Endothelial cell of umbilical vein (primary cell): ENCODE results near the gene CCM2. TPM values are rescaled to one million over a fixed set of nuclear protein-coding genes. Genes with fewer than 3 reads are reported as not detected.

ENCODE experiments used
- BruUV-seq: library from RNA; stranded (reverse); fragments of 400-500 nt; replicated peaks from 2 replicates; lab custom pipeline; 2021; lab: Mats Ljungman, UMichigan
- CTCF ChIA-PET: fragments of 300-600, 350-600 bp; sonication (Branson Sonifier 250); formaldehyde crosslinking; loops from one replicate; lab custom pipeline; 2021; ENCODE audit warnings: antibody characterized with exemption, inconsistent platforms; lab: Charles Lee
- POLR2A ChIA-PET: fragments of 300-600, 350-600 bp; sonication (Branson Sonifier 250); formaldehyde crosslinking; loops from one replicate; lab custom pipeline; 2021; ENCODE audit warnings: antibody characterized with exemption, inconsistent platforms; lab: Charles Lee
- DNase-seq: peaks from one replicate; pipeline ENCODE4 v3.0.0-alpha.2; 2011; ENCODE audit warnings: low read depth, low spot score
- FAIRE-seq: peaks from 2 replicates; lab custom pipeline; 2011; peaks lifted over from hg19 to GRCh38; lab: Jason Lieb, UNC
- H2AFZ ChIP-seq: 2 replicates; pipeline ENCODE4 v1.6.0; 2012; ENCODE audit warnings: low read depth, low read length, control low read depth, inconsistent platforms
- H3K27ac ChIP-seq: 2 replicates; pipeline ENCODE4 v1.5.1; 2011; ENCODE audit warnings: low read depth, mild to moderate bottlenecking, control low read depth, low read length, moderate library complexity; ENCODE audit not compliant: insufficient read depth
- H3K27me3 ChIP-seq, 2 experiments: 2 replicates each; pipeline versions ENCODE4 v1.6.0 to v1.6.1; 2011; ENCODE audit warnings: low read length in 2 of 2, mixed read lengths in 1 of 2; ENCODE audit not compliant: control insufficient read depth in 2 of 2, insufficient read depth in 2 of 2
- H3K36me3 ChIP-seq, 2 experiments: 2 replicates in 1 of 2; 3 replicates in 1 of 2; pipeline ENCODE4 v1.5.1; 2011; ENCODE audit warnings: low read length in 2 of 2, mild to moderate bottlenecking in 1 of 2, moderate library complexity in 1 of 2; ENCODE audit not compliant: control insufficient read depth in 2 of 2, insufficient read depth in 2 of 2; ENCODE audit errors: extremely low read depth in 1 of 2
- H3K4me1 ChIP-seq: 3 replicates; pipeline ENCODE4 v1.5.1; 2011; ENCODE audit warnings: mild to moderate bottlenecking, low read length; ENCODE audit not compliant: control insufficient read depth, insufficient read depth; ENCODE audit errors: extremely low read depth
- H3K4me2 ChIP-seq: 2 replicates; pipeline ENCODE4 v1.6.1; 2011; ENCODE audit warnings: low read length, control low read depth, mixed read lengths; ENCODE audit not compliant: insufficient read depth
- H3K4me3 ChIP-seq, 3 experiments: fragments of 200-600 bp in 1 of 3; sonication (generic), shearing (Covaris generic) in 1 of 3; replicated peaks in 1 of 3; 2 replicates each; pipeline ENCODE4 v1.5.1; 2011 to 2016; ENCODE audit warnings: control low read depth in 3 of 3, low read length in 3 of 3, mild to moderate bottlenecking in 2 of 3, inconsistent platforms in 1 of 3, low read depth in 1 of 3, moderate library complexity in 1 of 3; ENCODE audit not compliant: insufficient read depth in 1 of 3
- H3K79me2 ChIP-seq: 2 replicates; pipeline ENCODE4 v1.6.0; 2012; ENCODE audit warnings: low read length, inconsistent platforms; ENCODE audit not compliant: control insufficient read depth, insufficient read depth
- H3K9ac ChIP-seq: replicated peaks from 2 replicates; pipeline ENCODE3; 2011; ENCODE audit warnings: low read length, control low read depth; ENCODE audit not compliant: insufficient read depth; ENCODE audit errors: extremely low read depth
- H3K9me1 ChIP-seq: replicated peaks from 3 replicates; pipeline ENCODE4 v1.6.0; 2011; ENCODE audit warnings: mild to moderate bottlenecking, low read length; ENCODE audit not compliant: control insufficient read depth, insufficient read depth; ENCODE audit errors: extremely low read depth
- H3K9me3 ChIP-seq: replicated peaks from 2 replicates; pipeline ENCODE4 v1.5.1; 2012; ENCODE audit warnings: low read length, inconsistent platforms; ENCODE audit not compliant: control insufficient read depth, insufficient read depth
- H4K20me1 ChIP-seq: replicated peaks from 2 replicates; pipeline ENCODE3; 2011; ENCODE audit warnings: mild to moderate bottlenecking, low read length; ENCODE audit not compliant: control insufficient read depth, insufficient read depth; ENCODE audit errors: extremely low read depth
- CTCF ChIP-seq, 2 donors: IDR thresholded peaks; 1 replicate in 1 of 2; 2 replicates in 1 of 2; pipeline ENCODE4 v1.5.1; 2011; ENCODE audit warnings: low read length in 2 of 2, mild to moderate bottlenecking in 2 of 2, moderate library complexity in 2 of 2, control low read depth in 1 of 2, inconsistent platforms in 1 of 2, low read depth in 1 of 2; ENCODE audit not compliant: insufficient read depth in 1 of 2; ENCODE audit errors: extremely low read depth in 1 of 2
- EZH2 ChIP-seq: IDR thresholded peaks from 2 replicates; pipeline ENCODE4 v1.6.1; 2012; ENCODE audit warnings: borderline replicate concordance, low read depth, mild to moderate bottlenecking, moderate library complexity, low read length, inconsistent platforms; ENCODE audit not compliant: severe bottlenecking
- FOS ChIP-seq: IDR thresholded peaks from 2 replicates; pipeline ENCODE4 v1.6.1; 2011; ENCODE audit warnings: mild to moderate bottlenecking, low read length, moderate library complexity, borderline replicate concordance; ENCODE audit not compliant: insufficient read depth
- GATA2 ChIP-seq: IDR thresholded peaks from 2 replicates; pipeline ENCODE4 v1.7.0; 2011; ENCODE audit warnings: low read depth, mild to moderate bottlenecking, moderate library complexity, mixed read lengths, low read length; ENCODE audit not compliant: insufficient read length, insufficient read depth
- JUN ChIP-seq: IDR thresholded peaks from 2 replicates; pipeline ENCODE4 v1.6.1; 2011; ENCODE audit warnings: borderline replicate concordance, low read depth; ENCODE audit not compliant: insufficient read length, insufficient read depth
- MAX ChIP-seq: IDR thresholded peaks from 2 replicates; pipeline ENCODE4 v1.6.1; 2011; ENCODE audit not compliant: insufficient read depth, insufficient read length
- MYC ChIP-seq: IDR thresholded peaks from one replicate; pipeline ENCODE4 v1.6.1; 2011; ENCODE audit warnings: mild to moderate bottlenecking, low read depth, low read length
- POLR2A ChIP-seq: IDR thresholded peaks from 2 replicates; pipeline ENCODE4 v1.6.1; 2012; ENCODE audit warnings: low read depth, mild to moderate bottlenecking, control low read depth, low read length
- POLR2AphosphoS5 ChIP-seq: IDR thresholded peaks from 2 replicates; pipeline ENCODE4 v1.6.1; 2012; ENCODE audit warnings: low read depth, mild to moderate bottlenecking, control low read depth, low read length, moderate library complexity; ENCODE audit not compliant: insufficient read depth
- dilution Hi-C: fragments of 300-500 bp; cut with MboI; formaldehyde crosslinking; loops from one replicate; pipeline ENCODE4 v1.15.0; 2019; ENCODE audit warnings: low sequenced_read_pairs; ENCODE audit not compliant: extremely low pct_ligation_motif_present
- intact Hi-C: fragments of 100-400 bp; cut with micrococcal nuclease; formaldehyde crosslinking; loops from one replicate; pipeline ENCODE4 v1.10.0; 2022
- polyA plus RNA-seq, 4 experiments: library from polyadenylated mRNA; depleted of rRNA in 3 of 4; stranded (reverse) in 3 of 4; unstranded in 1 of 4; fragments of >200 nt; gene quantifications; 2 replicates each; pipeline versions ENCODE4 v1.2.1 to v1.2.3, GENCODE V29; 2011 to 2012; ENCODE audit warnings: missing spikeins in 1 of 4
- total RNA-seq: library from RNA; stranded (reverse); gene quantifications from 2 replicates; pipeline ENCODE4 v1.2.3, GENCODE V29; 2021

Gene CCM2
- total and polyA plus RNA-seq, 2 donors (not counting 3 experiments of a cell fraction or from before 2014, with no cell fraction given): 66.1 to 70.4 TPM

GRCh38 chr7:45033261-45033930 lies 33.4 kb downstream of the CCM2 start:
- intact Hi-C loops: no loop called here
- FAIRE-seq (peak; percentile 44), DNase-seq (no peak)
- no peaks in the 10 kb centered on the region for H3K27me3 ChIP-seq
- no peak overlapping the region for H3K9ac ChIP-seq
- no peaks in the 10 kb centered on the region for H3K4me1 ChIP-seq
- H3K4me3 ChIP-seq: no peak overlapping the region
- no peaks in the 10 kb centered on the region for H3K9me3 ChIP-seq
- no peak overlapping the region for H3K27ac ChIP-seq
- peaks cover 60% of the 10 kb centered on the region for H3K79me2 ChIP-seq
- peaks cover 4% of the 10 kb centered on the region for H4K20me1 ChIP-seq
- no peak for TF ChIP-seq MAX
- no peak for TF ChIP-seq POLR2A
- TF ChIP-seq MYC: no peak
- no peak for TF ChIP-seq POLR2AphosphoS5
- TF ChIP-seq JUN: no peak
- no peak for TF ChIP-seq EZH2
- TF ChIP-seq CTCF (IDR thresholded peaks at IDR 0.05; ENCODE audit: extremely low read depth in 1 of 2, insufficient read depth in 1 of 2, low read depth in 1 of 2, low read length in 2 of 2): no peak
- no peak for TF ChIP-seq FOS
- no peak for TF ChIP-seq GATA2
- H3K9me1 ChIP-seq: no peaks in the 10 kb centered on the region
- H3K36me3 ChIP-seq: peaks cover 0 to 4% of the 10 kb centered on the region in 2 experiments
- BruUV-seq: no TSS peak
- POLR2A ChIA-PET: no interaction called here
- no peak overlapping the region for H2AFZ ChIP-seq
- dilution Hi-C loops: no loop called here
- H3K4me2 ChIP-seq: no peak overlapping the region
- CTCF ChIA-PET: interaction anchor here (0.6 to 1.5 kb wide), 3 partner anchors 11 to 60 kb away, joined by 3 to 8 read pairs (median 5); no protein-coding TSS in a partner anchor
